Upper lobe of left lung (tissue), 6 donors: Measurements from ENCODE around the gene ZNF76. TPM values are rescaled to one million over a fixed set of nuclear protein-coding genes. Genes with fewer than 3 reads are reported as not detected.
A peak's percentile ranks its signal among the peaks of the same experiment; 100 is the strongest.

Source experiments
- ATAC-seq, 2 donors: fragments of 200-7000 bp; cut with Tn5 transposase; one replicate each; pipeline ENCODE4 v1.9.1; 2022; ENCODE audit warnings: mild to moderate bottlenecking in 2 of 2, moderate library complexity in 2 of 2; ENCODE audit not compliant: low FRiP score in 2 of 2
- DNase-seq, 2 donors: peaks; one replicate each; pipeline ENCODE4 v3.0.0-alpha.2; 2019 to 2020
- H3K27ac ChIP-seq, 4 donors: fragments of 200-600 bp; sonication (generic); one replicate each; pipeline ENCODE4 v1.5.1; 2016 to 2019
- H3K27me3 ChIP-seq, 4 donors: fragments of 200-600 bp; sonication (generic); one replicate each; pipeline ENCODE4 v1.5.1; 2017 to 2019
- H3K36me3 ChIP-seq, 4 donors: fragments of 200-600 bp; sonication (generic); one replicate each; pipeline ENCODE4 v1.5.1; 2016 to 2019
- H3K4me1 ChIP-seq, 4 donors: fragments of 200-600 bp; sonication (generic); one replicate each; pipeline ENCODE4 v1.5.1; 2018 to 2019
- H3K4me3 ChIP-seq, 4 donors: fragments of 200-600 bp; sonication (generic); one replicate each; pipeline ENCODE4 v1.5.1; 2017 to 2019; ENCODE audit warnings: mild to moderate bottlenecking in 2 of 4, moderate library complexity in 1 of 4
- H3K9me3 ChIP-seq, 4 donors: fragments of 200-600 bp; sonication (generic); one replicate each; pipeline ENCODE4 v1.5.1; 2018 to 2019
- CTCF ChIP-seq, 6 experiments: fragments of 450-650 bp in 4 of 6; fragments of 200-600 bp in 2 of 6; sonication (generic) in 2 of 6; IDR thresholded peaks; one replicate each; pipeline ENCODE4 v1.5.1; 2016 to 2019; ENCODE audit warnings: antibody characterized with exemption in 6 of 6
- EP300 ChIP-seq, 4 donors: sonication (generic); formaldehyde crosslinking; IDR thresholded peaks; one replicate each; pipeline ENCODE4 v1.5.1; 2017; ENCODE audit warnings: antibody characterized with exemption in 4 of 4, control low read depth in 2 of 4
- POLR2A ChIP-seq, 4 donors: fragments of 450-650 bp; IDR thresholded peaks; one replicate each; pipeline ENCODE4 v1.5.1; 2016 to 2017; ENCODE audit warnings: antibody characterized with exemption in 4 of 4, mild to moderate bottlenecking in 2 of 4
- POLR2AphosphoS5 ChIP-seq, 2 donors: sonication (generic); formaldehyde crosslinking; IDR thresholded peaks; one replicate each; pipeline ENCODE4 v1.5.1; 2017; ENCODE audit warnings: antibody characterized with exemption in 2 of 2
- WGBS, 2 donors: methylation state at CpG; one replicate each; pipeline ENCODE4 v1.1.5; 2017 to 2018; 5-methylcytosine and 5-hydroxymethylcytosine counted together
- total RNA-seq, 6 donors: library from RNA; depleted of rRNA in 4 of 6; stranded (reverse); fragments of >200 nt in 4 of 6; gene quantifications; one replicate each; pipeline versions ENCODE4 v1.1.0 to v1.2.1, GENCODE V29; 2016 to 2021
- donor health status: DM: no; HTN: no; CAD: no; lungs with moderate emphysema.
- donor health status: DM: no; HTN: yes; CAD: no; lungs with severe emphysema.

The ZNF76 gene
- total RNA-seq, 6 donors from 2014 or later: 26.8 to 242 (median 38.1) TPM

- 81 to 93% methylated on average over 3 to 12 of the region's 12 CpGs for WGBS, 2 donors
- H3K27ac ChIP-seq: no peak overlapping the region
- H3K27me3 ChIP-seq: no peaks in the 10 kb centered on the region
- peak in 1 of 2 donors; percentile 67 for DNase-seq
- H3K4me3 ChIP-seq: no peak overlapping the region
- no peaks in the 10 kb centered on the region for H3K9me3 ChIP-seq
- no peak for TF ChIP-seq POLR2A (IDR thresholded peaks at IDR 0.05)
- no peak for TF ChIP-seq CTCF (IDR thresholded peaks at IDR 0.05)
- TF ChIP-seq EP300 (IDR thresholded peaks at IDR 0.05): no peak
- TF ChIP-seq POLR2AphosphoS5 (IDR thresholded peaks at IDR 0.05): no peak
- ATAC-seq: no peak
- no peaks in the 10 kb centered on the region for H3K4me1 ChIP-seq
- peaks cover 46 to 98% (median 84%) of the 10 kb centered on the region in 4 donors for H3K36me3 ChIP-seq
Measured at GRCh38 chr6:35287671-35288396, 28.3 kb downstream of the ZNF76 start.

DNA sequence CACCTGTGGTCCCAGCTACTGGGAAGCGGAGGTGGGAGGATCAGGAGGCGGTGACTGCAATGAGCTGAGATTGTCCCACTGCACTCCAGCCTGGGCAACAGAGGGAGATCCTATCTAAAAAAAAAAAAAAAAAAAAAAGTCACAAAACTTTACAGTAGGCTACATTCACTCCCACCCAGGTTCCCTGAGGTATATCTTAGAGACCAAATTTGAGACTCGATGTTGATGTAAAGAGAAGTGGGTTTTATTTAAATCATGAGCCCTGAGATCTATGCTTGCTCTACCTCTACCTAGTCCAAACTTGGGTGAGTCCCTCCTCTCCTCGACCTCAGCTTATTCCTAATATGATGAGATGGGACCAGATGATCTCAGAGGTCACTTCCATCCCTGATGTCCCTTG is 29.3 kb downstream of the ZNF76 start:
- no peak overlapping the region for H3K27ac ChIP-seq
- H3K4me3 ChIP-seq: no peak overlapping the region
- WGBS, 2 donors: 74 to 95% methylated on average over 3 to 4 of the region's 4 CpGs
- no peak for TF ChIP-seq POLR2AphosphoS5 (IDR thresholded peaks at IDR 0.05)
- TF ChIP-seq CTCF (IDR thresholded peaks at IDR 0.05): no peak
- no peak for TF ChIP-seq POLR2A (IDR thresholded peaks at IDR 0.05)
- TF ChIP-seq EP300 (IDR thresholded peaks at IDR 0.05): no peak
- ATAC-seq: no peak
- no peaks in the 10 kb centered on the region for H3K9me3 ChIP-seq
- H3K36me3 ChIP-seq: peaks cover 44 to 98% (median 83%) of the 10 kb centered on the region in 4 donors
- no peaks in the 10 kb centered on the region for H3K27me3 ChIP-seq
- H3K4me1 ChIP-seq: no peaks in the 10 kb centered on the region
- DNase-seq: no peak

DNA sequence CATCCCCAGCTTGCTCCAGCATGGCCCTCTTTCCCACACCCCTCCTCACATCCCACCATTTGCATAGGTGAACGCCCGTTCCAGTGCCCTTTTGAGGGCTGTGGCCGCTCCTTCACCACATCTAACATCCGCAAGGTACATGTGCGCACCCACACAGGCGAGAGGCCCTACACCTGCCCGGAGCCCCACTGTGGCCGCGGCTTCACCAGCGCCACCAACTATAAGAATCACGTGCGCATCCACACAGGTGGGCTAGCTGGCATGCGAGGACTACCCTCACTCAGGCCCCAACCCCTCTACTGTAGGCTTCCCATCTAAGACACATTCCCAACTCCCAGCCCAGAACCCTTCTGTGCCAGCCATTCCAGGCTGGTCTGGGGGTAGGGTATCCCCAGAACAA is 32.0 kb downstream of the ZNF76 start:
- no peak for ATAC-seq
- TF ChIP-seq POLR2A (IDR thresholded peaks at IDR 0.05) (no peak), POLR2AphosphoS5 (IDR thresholded peaks at IDR 0.05) (no peak), EP300 (IDR thresholded peaks at IDR 0.05) (no peak)
- no peaks in the 10 kb centered on the region for H3K9me3 ChIP-seq
- H3K27me3 ChIP-seq: no peaks in the 10 kb centered on the region
- no peak overlapping the region for H3K4me3 ChIP-seq
- H3K4me1 ChIP-seq: no peaks in the 10 kb centered on the region
- 96 to 97% methylated on average over 6 to 13 of the region's 13 CpGs for WGBS, 2 donors
- H3K27ac ChIP-seq: no peak overlapping the region
- peak in 1 of 2 donors; percentile 46 for DNase-seq
- peaks cover 31 to 93% (median 75%) of the 10 kb centered on the region in 4 donors for H3K36me3 ChIP-seq

DNA sequence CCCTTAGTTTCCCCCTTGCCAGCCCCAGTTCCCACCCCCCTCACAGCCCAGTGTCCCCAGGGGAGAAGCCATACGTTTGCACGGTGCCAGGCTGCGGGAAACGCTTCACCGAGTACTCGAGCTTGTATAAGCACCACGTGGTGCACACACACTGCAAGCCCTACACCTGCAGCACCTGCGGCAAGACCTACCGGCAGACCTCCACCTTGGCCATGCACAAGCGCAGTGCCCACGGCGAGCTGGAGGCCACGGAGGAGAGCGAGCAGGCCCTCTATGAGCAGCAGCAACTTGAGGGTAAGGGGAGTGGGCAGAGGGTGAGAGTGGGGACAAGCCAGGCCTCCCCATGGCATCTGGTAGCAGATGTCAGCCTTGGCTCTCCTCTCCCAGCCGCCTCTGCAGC is 33.0 kb downstream of the ZNF76 start:
- H3K4me1 ChIP-seq: peaks cover 5 to 9% (median 8%) of the 10 kb centered on the region in 4 donors
- no peak for TF ChIP-seq POLR2A (IDR thresholded peaks at IDR 0.05)
- no peak for TF ChIP-seq CTCF (IDR thresholded peaks at IDR 0.05)
- no peak for TF ChIP-seq POLR2AphosphoS5 (IDR thresholded peaks at IDR 0.05)
- TF ChIP-seq EP300 (IDR thresholded peaks at IDR 0.05): no peak
- H3K27me3 ChIP-seq: no peaks in the 10 kb centered on the region
- ATAC-seq (no peak), DNase-seq (peak in 1 of 2 donors; percentile 58)
- H3K9me3 ChIP-seq: no peaks in the 10 kb centered on the region
- H3K27ac ChIP-seq: no peak overlapping the region
- peaks cover 31 to 83% (median 65%) of the 10 kb centered on the region in 4 donors for H3K36me3 ChIP-seq
- H3K4me3 ChIP-seq: no peak overlapping the region
- WGBS, 2 donors: 78 to 87% methylated on average over 9 to 15 of the region's 15 CpGs

DNA sequence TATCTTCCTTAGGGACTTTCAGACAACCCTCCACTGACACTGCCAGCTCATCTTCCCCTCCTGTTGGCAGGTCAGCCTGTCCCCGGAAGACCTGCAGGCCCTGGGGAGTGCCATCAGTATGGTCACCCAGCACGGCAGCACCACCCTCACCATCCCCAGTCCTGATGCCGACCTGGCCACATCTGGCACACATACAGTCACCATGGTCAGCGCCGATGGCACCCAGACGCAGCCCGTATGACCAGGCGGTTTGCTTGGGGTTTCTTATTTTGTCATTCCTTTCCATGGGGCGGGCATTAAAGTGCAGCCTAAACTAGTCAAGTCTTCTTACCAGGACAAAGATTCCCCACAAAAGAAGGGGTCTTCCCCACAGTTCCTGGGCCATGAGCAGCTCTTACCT is 34.1 kb downstream of the ZNF76 start:
- H3K4me3 ChIP-seq: no peak overlapping the region
- H3K36me3 ChIP-seq: peaks cover 21 to 71% (median 54%) of the 10 kb centered on the region in 4 donors
- no peak overlapping the region for H3K27ac ChIP-seq
- no peaks in the 10 kb centered on the region for H3K9me3 ChIP-seq
- no peak for TF ChIP-seq POLR2A (IDR thresholded peaks at IDR 0.05)
- no peak for TF ChIP-seq EP300 (IDR thresholded peaks at IDR 0.05)
- TF ChIP-seq CTCF (IDR thresholded peaks at IDR 0.05): no peak
- no peak for TF ChIP-seq POLR2AphosphoS5 (IDR thresholded peaks at IDR 0.05)
- no peak for ATAC-seq
- peaks cover 16 to 20% (median 17%) of the 10 kb centered on the region in 4 donors for H3K4me1 ChIP-seq
- no peak for DNase-seq
- 93 to 96% methylated on average over 7 to 9 of the region's 9 CpGs for WGBS, 2 donors
- no peaks in the 10 kb centered on the region for H3K27me3 ChIP-seq
